Stimulated activated CD8-positive, alpha-beta memory T cell treated with anti-CD3 and anti-CD28 coated beads, Interleukin-12 subunit alpha, Interleukin-12 subunit beta, amount 100 ng/mL, for 1 hour (primary cell): Measurements from ENCODE around the gene POC1B.
"Not testable (repeated sequence)": the region's sequence is repeated elsewhere in the genome, so short reads cannot be mapped to it uniquely, and the experiment has no call there.

Source experiments
- DNase-seq: peaks from one replicate; pipeline ENCODE4 v3.0.0-alpha.2; 2020; ENCODE audit warnings: low read depth

Gene POC1B

DNA sequence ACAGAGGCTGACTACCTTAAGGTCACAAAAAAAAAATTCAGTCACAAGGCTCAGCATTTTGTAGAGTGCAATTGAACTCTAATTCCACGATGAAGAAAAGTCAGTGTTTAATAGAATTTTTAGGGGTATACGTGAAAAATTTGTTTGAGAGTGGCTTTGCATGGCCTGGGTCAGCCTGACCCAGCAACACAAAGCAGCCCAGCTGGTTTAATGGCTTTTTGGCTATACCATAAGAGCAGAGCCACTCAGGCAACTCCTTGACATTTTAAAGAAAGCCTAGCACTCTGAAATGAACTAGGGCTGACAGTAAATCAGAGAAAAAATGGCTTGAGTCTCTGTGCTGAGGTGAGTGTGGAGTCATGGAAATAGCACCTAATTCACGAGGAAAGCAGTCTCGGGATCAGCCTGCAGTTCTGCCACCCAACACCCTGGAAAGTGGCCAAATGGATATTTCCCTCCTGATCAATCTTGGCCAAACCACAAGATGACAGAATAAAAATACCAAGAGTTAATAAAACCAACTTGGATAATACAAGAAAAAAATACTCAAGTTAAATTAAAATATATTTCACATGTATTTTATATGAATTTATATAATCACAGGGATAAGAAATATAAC, 60.8 kb downstream of the POC1B start:
- no peak for DNase-seq

DNA sequence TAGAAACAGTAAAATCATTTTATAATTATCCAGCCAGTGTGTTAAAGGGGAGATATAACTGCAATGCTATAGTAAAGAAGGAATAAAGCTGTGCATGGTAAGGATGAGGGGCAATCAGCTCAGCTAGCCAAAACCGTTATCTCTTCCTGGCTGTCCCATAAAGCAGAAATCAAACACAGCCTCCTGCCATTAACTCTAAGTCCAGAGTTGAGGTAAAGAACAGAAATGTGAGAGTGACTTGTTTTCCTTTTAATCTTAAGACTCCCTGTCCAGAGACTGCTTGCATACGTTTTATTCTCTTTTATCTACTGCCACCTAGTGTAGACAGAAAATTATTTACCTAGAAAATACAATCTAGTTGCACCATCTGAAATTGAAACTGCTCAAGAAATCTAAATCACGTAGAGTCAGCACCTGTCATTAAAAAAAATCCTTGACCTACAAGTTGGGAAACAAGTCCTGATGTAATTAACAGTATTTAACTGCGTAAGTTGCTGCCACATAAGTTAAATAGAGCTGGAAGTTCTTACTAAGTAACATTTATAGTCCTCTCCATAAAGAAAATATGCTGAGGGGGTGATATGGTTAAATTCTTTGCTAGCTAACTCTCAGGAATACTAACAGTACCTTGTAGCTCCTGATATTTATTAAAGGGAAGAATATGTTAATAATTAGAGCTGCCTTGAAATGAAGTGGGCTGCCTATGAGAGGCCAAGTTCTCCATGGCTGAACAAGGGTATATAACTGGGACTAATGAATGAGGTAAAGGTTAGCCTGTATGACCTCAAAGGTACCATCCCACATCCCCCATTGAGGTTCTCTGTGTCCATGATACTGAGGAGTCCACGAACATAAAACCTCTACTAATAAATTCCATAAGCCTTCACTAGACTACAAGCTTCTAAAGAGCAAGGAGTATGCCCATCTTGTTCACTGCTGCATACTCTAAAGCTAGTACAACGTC, 63.9 kb downstream of the POC1B start:
- DNase-seq = no peak

DNA sequence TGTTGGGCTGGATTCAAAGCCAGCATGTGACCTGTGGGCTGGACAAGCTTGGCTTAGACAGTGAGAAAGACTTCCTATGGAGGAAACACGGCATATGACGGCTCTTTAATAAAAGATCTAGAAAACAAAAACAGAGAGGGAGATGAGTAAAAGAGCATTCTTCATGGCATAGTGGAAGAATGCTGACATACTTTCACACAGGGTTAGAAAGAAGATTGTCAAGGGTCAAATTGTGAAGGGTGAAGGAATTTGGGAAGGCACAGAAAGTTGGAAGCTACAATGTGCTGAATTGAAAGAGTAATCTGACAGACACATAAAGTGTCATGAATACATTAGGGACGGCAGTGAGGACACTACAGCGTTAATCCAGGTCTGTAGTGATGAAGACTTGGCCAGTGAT, 64.7 kb downstream of the POC1B start:
- DNase-seq = no peak

DNA sequence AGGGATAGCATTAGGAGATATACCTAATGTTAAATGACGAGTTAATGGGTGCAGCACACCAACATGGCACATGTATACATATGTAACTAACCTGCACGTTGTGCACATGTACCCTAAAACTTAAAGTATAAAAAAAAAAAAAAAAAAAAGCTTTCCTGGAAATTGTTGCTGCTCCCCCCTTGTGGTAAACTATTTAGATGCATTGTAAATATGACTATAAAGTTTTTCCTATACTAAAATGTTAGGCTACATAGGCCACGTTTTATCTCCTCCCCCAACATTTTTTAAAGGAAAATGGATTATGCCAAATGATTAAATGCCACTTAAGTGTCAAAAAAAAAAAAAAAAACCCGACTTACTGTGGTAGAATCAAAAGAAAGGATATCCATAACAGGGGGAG, 66.6 kb downstream of the POC1B start:
- DNase-seq = not testable (repeated sequence)

DNA sequence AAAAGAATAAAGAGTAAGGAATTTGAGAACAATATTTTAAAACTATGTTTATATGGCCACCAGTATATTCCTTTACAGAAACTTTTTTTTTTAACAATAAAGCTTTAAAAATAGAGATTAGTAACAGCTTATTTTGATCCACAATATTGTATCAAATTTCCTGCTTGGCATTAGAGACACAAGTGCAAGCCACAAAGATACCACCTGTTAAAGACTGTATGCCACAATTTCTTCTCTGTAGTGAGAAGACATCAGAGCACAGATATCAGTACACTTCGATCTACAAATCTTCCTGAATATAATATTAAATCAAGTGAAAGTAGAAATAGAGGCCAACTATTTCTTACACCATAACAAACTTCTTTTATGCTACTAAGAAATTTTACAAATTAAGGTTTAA, 69.3 kb downstream of the POC1B start:
- DNase-seq = no peak

DNA sequence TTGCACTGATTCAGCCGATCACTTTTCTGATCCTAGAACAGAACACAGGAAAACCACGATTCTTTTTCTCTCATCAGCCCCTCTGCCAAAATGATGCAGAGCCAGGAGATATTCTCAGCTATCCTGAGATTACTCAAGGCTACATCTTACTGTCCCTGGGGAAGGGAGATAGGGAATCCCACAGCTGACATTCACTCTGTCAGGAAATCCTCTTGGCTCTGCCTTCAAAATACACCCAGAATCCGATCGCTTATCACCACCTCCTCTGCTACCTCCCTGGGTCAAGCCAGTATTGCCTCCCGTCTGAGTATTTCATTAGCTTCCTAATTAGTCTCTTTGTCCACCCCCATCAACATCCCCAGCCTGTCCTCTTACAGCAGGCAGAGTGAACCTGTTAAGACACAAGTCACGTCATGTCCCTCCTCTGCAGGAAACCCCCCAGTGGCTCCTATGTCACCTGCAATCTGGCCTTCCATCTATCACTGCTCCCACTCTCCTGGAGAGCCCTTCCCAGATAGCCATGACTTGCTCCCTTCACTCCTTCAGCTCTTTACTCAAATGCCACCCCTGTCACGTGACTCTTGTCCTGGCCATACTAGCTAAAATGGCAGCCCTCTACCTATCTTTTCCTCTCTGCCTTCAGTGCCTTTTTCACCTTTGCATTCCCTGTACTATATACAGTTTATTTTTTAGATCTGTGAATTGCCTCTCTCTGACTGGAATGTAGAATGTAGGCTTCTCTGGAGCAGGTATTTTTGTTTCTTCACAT, 71.6 kb downstream of the POC1B start:
- DNase-seq = no peak

DNA sequence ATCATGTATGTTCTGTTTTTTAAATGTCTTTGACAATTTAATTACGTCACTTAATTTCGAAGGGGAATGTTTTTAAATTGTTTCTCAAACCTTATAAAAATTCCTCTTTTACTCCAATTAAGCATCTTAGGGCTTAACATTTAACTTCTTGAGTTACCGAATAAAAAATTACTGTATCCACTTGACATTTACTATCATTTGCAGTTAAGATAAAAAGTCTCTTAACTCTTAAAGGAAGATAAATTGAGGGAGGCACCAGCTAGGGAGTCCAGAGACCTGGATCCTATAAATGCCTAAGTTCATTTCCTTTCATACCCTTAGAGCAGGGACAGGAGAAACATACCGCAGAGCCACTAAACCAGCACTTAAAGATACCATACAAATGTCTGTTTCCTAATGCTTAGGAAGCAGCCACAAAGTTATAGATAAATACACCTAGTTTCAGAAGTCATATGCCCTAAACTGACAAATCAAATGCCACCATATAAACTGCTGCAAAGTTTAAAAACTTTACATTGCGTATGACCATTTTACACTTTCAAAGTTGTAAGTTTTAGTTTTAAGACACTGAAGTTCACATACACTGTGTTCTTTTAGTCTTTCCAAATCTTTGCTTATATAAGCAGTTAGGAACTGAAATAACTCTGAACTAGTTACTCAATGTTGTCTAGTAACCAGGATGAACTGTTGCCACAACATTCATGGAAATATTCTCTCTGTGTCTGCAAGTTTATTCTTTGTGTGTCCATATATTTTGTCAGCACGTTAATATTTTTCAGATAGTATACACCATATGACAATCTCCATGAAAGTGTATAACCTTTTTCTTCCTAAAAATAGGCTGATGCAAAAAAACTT, 72.5 kb downstream of the POC1B start:
- DNase-seq = no peak

DNA sequence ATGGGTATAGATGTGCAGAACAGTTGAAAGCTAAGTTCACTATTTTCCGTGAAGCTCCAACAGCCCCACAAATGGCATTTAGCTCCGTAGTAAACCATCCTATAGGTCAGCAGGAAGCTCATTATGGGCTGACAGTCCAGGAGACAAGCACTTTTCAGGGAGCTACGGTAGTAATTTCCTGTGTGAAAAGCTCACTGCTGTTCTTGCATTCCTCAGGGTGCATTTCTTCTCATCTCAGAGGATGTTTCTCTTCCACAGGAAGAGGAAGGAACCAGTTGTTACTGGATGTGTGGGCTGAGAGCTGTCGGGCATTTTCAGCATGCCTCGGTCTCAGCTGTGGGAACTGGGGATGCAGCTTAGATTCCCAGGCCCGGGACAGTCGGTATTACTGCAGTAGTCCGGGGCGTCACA, 74.0 kb downstream of the POC1B start:
- no peak for DNase-seq

DNA sequence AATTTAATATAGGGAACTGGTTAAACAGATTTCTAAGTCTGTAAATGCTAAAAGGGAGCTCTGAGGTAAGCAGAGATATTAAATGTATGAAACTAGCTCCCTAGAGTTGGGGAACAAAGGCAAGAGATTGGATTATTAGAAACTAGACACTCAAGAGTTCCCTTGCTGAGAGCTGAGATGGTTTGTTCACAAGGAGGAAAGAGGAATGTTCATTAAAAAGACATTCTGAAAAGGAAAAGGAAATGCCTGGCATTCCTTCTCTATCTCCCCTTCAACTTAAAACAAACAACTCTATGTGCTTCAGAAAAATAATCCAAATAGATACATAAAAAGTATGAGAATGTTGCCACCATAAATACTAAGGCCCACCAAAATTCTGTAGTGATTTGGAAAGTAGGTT, 74.9 kb downstream of the POC1B start:
- DNase-seq = no peak

DNA sequence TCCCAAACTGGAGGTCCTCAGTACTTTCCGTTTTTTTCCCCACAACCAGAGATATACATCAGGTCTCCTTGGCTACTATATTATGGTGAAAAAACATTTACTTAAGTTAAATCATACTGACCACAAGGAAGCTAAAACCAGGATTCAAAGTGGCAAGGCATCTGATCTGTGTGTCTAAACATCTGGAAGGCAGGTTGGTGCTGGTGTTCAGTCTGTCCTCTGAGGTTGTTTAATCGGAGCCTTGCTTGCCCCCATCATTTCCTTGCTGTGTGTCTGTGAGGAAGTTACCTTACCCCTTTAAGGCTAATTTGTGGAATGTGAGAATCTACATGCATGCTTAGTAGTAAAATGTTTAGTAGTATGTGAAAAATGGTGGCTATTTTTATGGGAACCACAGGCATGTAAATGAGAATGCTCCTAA, 76.9 kb downstream of the POC1B start:
- no peak for DNase-seq

DNA sequence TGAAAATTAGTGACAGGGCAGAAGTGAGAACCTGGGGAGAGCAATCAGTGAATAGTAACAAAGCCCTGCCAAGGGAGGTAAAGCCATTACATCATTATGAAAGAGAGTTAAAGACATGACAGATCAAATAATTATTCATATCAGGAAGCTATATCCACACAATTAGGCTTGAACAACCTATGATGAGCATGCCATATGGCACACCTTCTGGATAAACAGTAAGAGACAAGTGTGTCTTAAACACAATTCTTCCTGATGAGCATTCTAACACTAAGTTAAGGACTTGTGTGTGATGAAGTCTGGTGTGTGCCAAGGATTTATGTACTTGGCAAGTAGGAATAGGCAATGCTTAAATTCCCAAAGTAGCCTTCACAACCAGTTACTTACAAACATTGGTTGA, 77.3 kb downstream of the POC1B start:
- DNase-seq = no peak

DNA sequence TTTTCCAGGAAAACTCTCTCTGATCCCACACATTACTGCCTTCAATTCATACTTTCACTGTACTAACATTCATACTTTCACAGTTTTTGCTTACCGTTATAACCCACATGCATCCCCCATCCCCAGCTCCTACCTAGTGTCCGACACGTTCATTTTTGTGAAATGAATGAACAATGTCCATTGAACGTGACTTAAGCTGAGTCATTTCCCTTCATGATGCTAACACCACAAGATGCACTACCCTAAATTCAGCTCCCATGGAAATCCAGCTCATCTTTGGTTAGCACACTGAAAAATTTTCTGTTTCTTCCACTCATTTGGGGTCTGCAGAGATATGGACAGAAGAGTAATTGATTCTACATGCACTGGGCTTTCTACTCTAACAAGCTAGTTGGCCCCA, 85.9 kb downstream of the POC1B start:
- DNase-seq = no peak

DNA sequence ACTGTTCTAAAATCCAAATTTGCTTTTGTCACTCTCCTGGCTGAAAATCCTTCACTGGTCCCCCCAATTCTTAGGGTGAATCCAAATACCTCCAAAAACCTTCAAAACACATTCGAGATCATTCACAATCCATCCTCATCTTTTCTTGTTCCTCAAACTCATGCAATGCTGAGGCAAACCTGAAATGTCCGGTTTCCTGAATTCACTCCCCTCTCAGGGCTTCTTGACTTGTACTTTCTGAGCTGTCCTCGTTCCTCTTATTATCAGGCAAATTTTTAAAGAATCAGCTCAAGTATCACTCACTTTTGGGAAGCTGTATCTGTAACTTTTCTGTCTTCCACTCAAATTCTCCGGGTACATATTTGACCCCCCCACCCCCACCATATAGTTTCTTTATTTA, 88.6 kb downstream of the POC1B start:
- no peak for DNase-seq

DNA sequence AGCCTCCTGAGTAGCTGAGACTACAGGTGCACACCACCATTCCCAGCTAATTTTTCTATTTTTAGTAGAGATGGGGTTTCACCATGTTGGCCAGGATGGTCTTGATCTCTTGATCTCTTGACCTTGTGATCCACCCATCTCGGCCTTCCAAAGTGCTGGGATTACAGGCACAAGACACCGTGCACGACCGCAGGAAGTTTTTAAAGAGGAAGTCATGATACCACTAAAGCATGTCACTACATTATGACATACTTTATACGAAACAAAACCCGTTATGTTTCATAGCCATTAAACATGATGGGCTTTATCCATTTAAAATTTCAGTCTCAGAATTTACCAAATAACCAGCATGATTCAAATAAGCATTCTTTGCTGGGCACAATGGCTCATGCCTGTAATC, 89.8 kb downstream of the POC1B start:
- DNase-seq = no peak

DNA sequence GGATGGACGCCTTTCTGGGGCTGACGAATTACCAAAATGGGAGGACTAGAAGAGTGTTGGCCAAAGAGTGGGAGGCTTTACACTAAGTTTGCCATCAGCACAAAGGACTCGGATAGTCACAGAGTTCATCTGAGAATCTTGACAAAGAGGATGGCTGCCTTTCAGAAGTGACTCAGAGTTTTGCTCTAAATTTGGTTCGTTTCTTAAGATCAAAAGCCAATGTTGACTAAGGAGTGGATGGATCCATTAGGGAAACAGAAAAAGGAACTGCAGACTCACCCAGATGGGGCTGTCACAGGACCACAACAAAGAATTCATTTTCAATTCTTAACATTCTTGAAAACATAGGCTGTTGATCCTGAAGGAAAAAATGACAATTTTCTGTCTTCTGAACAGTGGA, 92.2 kb downstream of the POC1B start:
- no peak for DNase-seq

DNA sequence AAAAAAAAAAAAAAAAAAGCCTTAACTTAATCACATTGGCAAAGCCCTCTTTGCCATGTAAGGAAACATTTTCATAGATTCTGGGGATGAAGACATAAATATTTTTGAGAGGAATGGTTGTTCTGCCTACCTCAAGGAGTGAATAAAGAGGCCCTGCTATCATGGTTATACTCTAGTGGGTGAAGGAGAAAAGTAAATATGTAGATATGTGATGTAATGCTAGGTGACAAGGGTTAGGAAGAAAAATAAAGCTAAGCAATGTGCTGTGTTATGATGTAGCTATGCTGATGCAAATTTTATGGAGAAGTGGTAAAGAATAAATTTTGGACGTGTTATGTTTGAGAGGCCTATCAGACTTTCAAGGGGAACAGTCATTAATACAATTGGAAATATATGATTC, 93.5 kb downstream of the POC1B start:
- no peak for DNase-seq

DNA sequence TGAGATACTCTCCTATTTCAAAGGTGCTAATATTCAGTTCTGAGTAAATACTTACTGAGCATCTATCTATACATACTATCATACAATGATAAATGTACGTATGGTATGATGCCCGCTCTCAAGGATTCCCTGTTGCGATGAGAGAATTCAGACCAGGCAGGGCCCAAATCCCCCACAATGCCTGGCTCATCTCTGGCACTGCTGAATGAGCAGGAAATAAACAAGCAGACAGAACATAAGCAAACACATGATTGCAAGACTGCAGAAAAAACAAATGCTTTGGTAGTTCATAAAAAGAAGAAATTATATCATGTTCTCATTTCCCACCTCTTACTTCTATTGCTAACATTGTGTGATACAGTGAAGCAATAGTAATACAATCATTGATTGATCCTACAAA, 96.3 kb downstream of the POC1B start:
- no peak for DNase-seq

DNA sequence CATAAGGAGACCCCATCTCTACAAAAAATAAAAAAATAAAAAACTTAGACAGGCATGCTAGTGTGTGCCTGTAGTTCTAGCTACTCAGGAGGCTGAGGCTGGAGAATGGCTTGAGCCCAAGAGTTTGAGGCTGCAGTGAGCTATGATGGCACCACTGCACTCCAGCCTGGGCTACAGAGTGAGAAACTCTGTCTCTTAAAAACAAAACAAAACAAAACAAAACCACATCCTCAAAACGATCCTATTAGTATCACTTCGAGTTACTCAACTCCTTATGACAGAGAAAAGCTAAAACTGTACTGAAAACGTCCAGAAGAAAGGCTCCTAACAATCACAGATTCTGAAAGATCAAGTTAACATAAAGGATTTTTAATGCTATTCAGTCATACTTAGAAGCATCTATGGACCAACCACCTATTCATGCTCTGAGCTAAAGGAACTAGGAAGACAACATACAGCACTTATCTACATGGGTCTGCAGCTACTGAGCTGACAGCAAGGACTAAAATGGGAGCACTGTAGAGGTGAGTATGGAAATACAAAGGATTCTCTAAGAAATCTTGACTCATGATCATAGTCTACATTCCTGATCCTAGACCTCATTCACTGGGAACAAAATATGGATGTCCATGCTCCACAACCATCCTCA, 98.2 kb downstream of the POC1B start:
- no peak for DNase-seq

DNA sequence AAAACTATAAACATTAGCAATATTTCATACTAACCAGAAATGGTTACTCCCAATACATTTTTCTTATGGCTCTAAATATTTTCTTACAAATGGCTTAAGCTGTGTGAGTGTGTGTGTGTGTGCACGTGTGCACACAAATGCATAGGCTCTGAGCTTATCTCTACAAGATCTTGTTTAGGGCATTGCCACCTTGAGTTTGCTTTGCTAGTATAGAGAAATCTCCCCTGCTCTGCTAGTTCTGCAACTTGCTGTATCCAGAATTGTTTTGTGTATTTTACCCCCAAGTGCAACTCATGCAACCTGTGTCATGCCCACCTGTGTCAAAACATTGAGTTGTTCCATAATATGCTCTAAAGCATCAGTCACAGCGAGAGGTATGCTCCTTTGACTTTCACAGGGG, 101.0 kb downstream of the POC1B start:
- no peak for DNase-seq

DNA sequence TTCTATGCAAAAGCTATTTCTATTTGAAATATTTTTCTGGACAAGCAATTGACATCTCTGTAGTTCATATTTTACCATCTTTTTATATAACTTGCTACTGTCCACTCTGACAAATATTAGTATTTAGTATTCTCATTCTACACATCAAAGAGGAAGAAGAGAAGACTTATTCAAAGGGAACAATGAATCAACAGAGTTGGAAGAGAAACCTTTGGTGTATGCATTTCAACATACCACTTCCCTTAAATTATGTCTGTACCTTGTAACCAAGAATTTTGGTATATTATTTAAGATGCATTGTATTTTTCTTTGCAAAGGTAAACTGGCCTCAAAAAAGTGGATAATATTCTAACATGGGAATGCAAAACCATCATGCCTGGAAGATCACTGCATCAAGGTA, 101.5 kb downstream of the POC1B start:
- no peak for DNase-seq

DNA sequence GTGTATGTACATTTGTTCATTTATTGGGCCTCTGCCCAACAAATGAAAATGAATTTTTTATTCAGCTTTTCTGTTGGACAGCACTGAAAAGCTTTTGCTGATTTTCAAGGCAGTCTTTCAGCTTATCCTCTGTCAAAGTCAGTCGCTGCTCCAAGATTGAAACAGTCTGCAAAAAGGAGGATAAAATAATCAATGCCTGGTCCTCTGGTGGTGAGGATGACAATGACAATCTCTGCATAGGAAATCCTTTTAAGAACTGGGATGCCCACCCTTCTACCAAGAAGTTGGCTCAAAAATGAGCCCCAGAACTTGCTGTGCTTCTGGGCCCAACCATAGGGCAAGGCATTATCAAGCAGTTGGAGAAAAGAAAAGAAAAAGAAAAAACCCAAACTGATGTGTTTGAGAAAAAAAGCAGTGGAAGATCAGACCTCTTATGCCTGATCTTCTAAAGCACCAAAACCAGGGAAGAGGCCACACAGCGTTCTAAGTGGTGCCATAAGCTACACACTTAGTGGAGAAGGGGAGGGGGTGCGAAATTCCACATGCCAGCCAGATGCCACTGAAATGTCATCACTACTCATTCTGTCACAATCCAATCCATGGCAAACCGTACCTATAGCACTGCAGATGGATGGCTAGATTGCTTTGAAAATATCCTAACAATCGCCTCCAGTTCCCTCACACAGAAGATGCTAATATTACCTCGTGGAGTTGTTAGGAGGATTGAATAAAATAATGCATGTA, 104.6 kb downstream of the POC1B start:
- no peak for DNase-seq
